Body of pancreas (tissue), 4 donors: ENCODE data around the gene CAPN15. TPM values are rescaled to one million over a fixed set of nuclear protein-coding genes. Genes with fewer than 3 reads are reported as not detected.

Experiments used
- ATAC-seq: fragments of 150-250 bp; one replicate; pipeline ENCODE4 v1.9.1; 2016
- DNase-seq, 4 donors: peaks; one replicate each; pipeline ENCODE4 v3.0.0-alpha.2; 2019
- H3K27ac ChIP-seq, 4 donors: fragments of 200-600 bp; sonication (generic); 1 replicate in 3 of 4; 2 replicates in 1 of 4; pipeline versions ENCODE4 v1.5.1 to v1.6.1; 2016 to 2019; ENCODE audit warnings: mild to moderate bottlenecking in 1 of 4, mixed read lengths in 1 of 4, moderate library complexity in 1 of 4
- H3K27me3 ChIP-seq, 2 donors: fragments of 200-600 bp; sonication (generic); one replicate each; pipeline ENCODE4 v1.6.0; 2016; ENCODE audit warnings: mild to moderate bottlenecking in 1 of 2
- H3K36me3 ChIP-seq, 2 donors: fragments of 200-600 bp; sonication (generic); replicated peaks in 1 of 2; 2 replicates each; pipeline ENCODE4 v1.5.1; 2016; ENCODE audit warnings: low read depth in 2 of 2; ENCODE audit not compliant: insufficient read depth in 1 of 2
- H3K4me1 ChIP-seq: fragments of 200-600 bp; sonication (generic); one replicate; pipeline ENCODE4 v1.6.0; 2016
- H3K4me3 ChIP-seq, 2 donors: fragments of 200-600 bp; sonication (generic); 1 replicate in 1 of 2; 2 replicates in 1 of 2; pipeline ENCODE4 v1.5.1; 2016 to 2019
- H3K9me3 ChIP-seq, 3 donors: fragments of 200-600 bp; sonication (generic); 1 replicate in 2 of 3; 2 replicates in 1 of 3; pipeline ENCODE4 v1.5.1; 2016
- CTCF ChIP-seq, 7 experiments: fragments of 450-650 bp in 4 of 7; fragments of 200-600 bp in 3 of 7; sonication (generic) in 3 of 7; IDR thresholded peaks; one replicate each; pipeline ENCODE4 v1.5.1; 2016 to 2019; ENCODE audit warnings: antibody characterized with exemption in 7 of 7
- POLR2A ChIP-seq, 3 donors: fragments of 450-650 bp; IDR thresholded peaks; one replicate each; pipeline ENCODE4 v1.6.1; 2016; ENCODE audit warnings: antibody characterized with exemption in 3 of 3, mild to moderate bottlenecking in 2 of 3
- WGBS, 2 donors: methylation state at CpG; one replicate each; pipeline ENCODE4 v1.1.5; 2017; 5-methylcytosine and 5-hydroxymethylcytosine counted together
- intact Hi-C: fragments of 100-400 bp; cut with DNase I; formaldehyde crosslinking; loops from one replicate; pipeline ENCODE4 v1.15.1; 2023
- total RNA-seq, 2 donors: library from RNA; depleted of rRNA; stranded (reverse); fragments of >200 nt; gene quantifications; one replicate each; pipeline ENCODE4 v1.1.0, GENCODE V29; 2016

CAPN15 gene
- total RNA-seq, 2 donors from 2014 or later, result 48.0 to 104 TPM

- no peak overlapping the region for H3K27ac ChIP-seq
- intact Hi-C loops, result no loop called here
- peak in 4 of 7 experiments; percentile 39 to 46 (median 43) for TF ChIP-seq CTCF (IDR thresholded peaks at IDR 0.05)
- TF ChIP-seq POLR2A (IDR thresholded peaks at IDR 0.05), result no peak
- ATAC-seq (no peak), DNase-seq (peak; percentile 63 to 80 (median 73))
- H3K4me3 ChIP-seq, result no peak overlapping the region
- 7 to 9% methylated on average over 4 to 9 of the region's 10 CpGs for WGBS, 2 donors
- no peaks in the 10 kb centered on the region for H3K36me3 ChIP-seq
- H3K27me3 ChIP-seq, result no peaks in the 10 kb centered on the region
- peaks cover 75% of the 10 kb centered on the region for H3K4me1 ChIP-seq
- no peaks in the 10 kb centered on the region for H3K9me3 ChIP-seq
Observed at GRCh38 chr16:585351-585750, 57.8 kb downstream of the CAPN15 start.

- no peak for DNase-seq
- H3K27ac ChIP-seq, result no peak overlapping the region
- H3K27me3 ChIP-seq, result no peaks in the 10 kb centered on the region
- intact Hi-C loops, result no loop called here
- peaks cover 70% of the 10 kb centered on the region for H3K4me1 ChIP-seq
- TF ChIP-seq CTCF (IDR thresholded peaks at IDR 0.05), result no peak
- no peak for TF ChIP-seq POLR2A (IDR thresholded peaks at IDR 0.05)
- no peaks in the 10 kb centered on the region for H3K9me3 ChIP-seq
- no peak overlapping the region for H3K4me3 ChIP-seq
- WGBS, 2 donors, result 47 to 57% methylated on average over 12 to 16 of the region's 16 CpGs
- no peaks in the 10 kb centered on the region for H3K36me3 ChIP-seq
- ATAC-seq, result no peak
Observed at GRCh38 chr16:586047-586644, 58.6 kb downstream of the CAPN15 start.

GRCh38 chr16:586645-587590 is 59.4 kb downstream of the CAPN15 start:
- Histone ChIP-seq H3K27me3 (no peaks in the 10 kb centered on the region), H3K36me3 (no peaks in the 10 kb centered on the region), H3K27ac (peak overlapping the region in 3 of 4 donors; percentile 43 to 100 (median 99)), H3K4me3 (no peak overlapping the region), H3K9me3 (no peaks in the 10 kb centered on the region), H3K4me1 (peaks cover 70% of the 10 kb centered on the region)
- 51 to 66% methylated on average over 6 to 12 of the region's 14 CpGs for WGBS, 2 donors
- intact Hi-C loops, result no loop called here
- DNase-seq (peak in 3 of 4 donors; percentile 59 to 79 (median 74)), ATAC-seq (no peak)
- TF ChIP-seq POLR2A (IDR thresholded peaks at IDR 0.05) (peak in 1 of 3 donors; percentile 13), CTCF (IDR thresholded peaks at IDR 0.05) (no peak)

GRCh38 chr16:588639-588888 is 61.1 kb downstream of the CAPN15 start:
- WGBS, 2 donors, result 0% methylated on average over 21 of the region's 21 CpGs; no CpG with 5 or more reads in 1 of the 2 donors
- TF ChIP-seq POLR2A (IDR thresholded peaks at IDR 0.05) (peak in 2 of 3 donors; percentile 57 to 58), CTCF (IDR thresholded peaks at IDR 0.05) (no peak)
- no peak for ATAC-seq
- H3K4me1 ChIP-seq, result peaks cover 70% of the 10 kb centered on the region
- H3K36me3 ChIP-seq, result no peaks in the 10 kb centered on the region
- no peaks in the 10 kb centered on the region for H3K27me3 ChIP-seq
- DNase-seq, result peak; percentile 62 to 74 (median 64)
- intact Hi-C loops, result no loop called here
- H3K4me3 ChIP-seq, result peak overlapping the region; percentile 44 to 69
- H3K9me3 ChIP-seq, result no peaks in the 10 kb centered on the region
- H3K27ac ChIP-seq, result peak overlapping the region; percentile 98 to 100 (median 99)
